Measurements from ENCODE around the gene NOC3L. TPM values are rescaled to one million over a fixed set of nuclear protein-coding genes. Genes with fewer than 3 reads are reported as not detected.

The NOC3L gene
- total and polyA plus RNA-seq, 4 donors, result 3.6 to 14.7 (median 7.2) TPM

- no peaks in the 10 kb centered on the region for H3K9me3 ChIP-seq (ENCODE audit: control insufficient read depth in 4 of 4, low read length in 3 of 4)
- no peak overlapping the region for H3K9ac ChIP-seq (ENCODE audit: low read depth in 1 of 2, low read length in 2 of 2)
- no peak overlapping the region for H3K27ac ChIP-seq (ENCODE audit: low read depth in 1 of 2, low read length in 2 of 2)
- H3K4me1 ChIP-seq (ENCODE audit: control insufficient read depth in 4 of 4, insufficient read depth in 4 of 4, low read length in 3 of 4), result no peaks in the 10 kb centered on the region
- no peaks in the 10 kb centered on the region for H3K36me3 ChIP-seq (ENCODE audit: control insufficient read depth in 4 of 4, insufficient read depth in 3 of 4, low read depth in 1 of 4, low read length in 3 of 4)
- no peaks in the 10 kb centered on the region for H3K27me3 ChIP-seq (ENCODE audit: control insufficient read depth in 4 of 4, insufficient read depth in 4 of 4, low read length in 3 of 4)
- TF ChIP-seq JUND (IDR thresholded peaks at IDR 0.05) (no peak), MAX (IDR thresholded peaks at IDR 0.05) (no peak), YY1 (IDR thresholded peaks at IDR 0.05) (no peak), SP1 (IDR thresholded peaks at IDR 0.05) (no peak), FOXA1 (IDR thresholded peaks at IDR 0.05) (no peak), RXRA (IDR thresholded peaks at IDR 0.05) (no peak), CTCF (IDR thresholded peaks at IDR 0.05; ENCODE audit: low read depth, low read length, missing input control) (no peak), REST (IDR thresholded peaks at IDR 0.05) (no peak), HNF4A (conservative IDR thresholded peaks at IDR 0.05) (no peak), EGR1 (IDR thresholded peaks at IDR 0.05; ENCODE audit: low read depth in 2 of 2) (no peak), HNF4G (IDR thresholded peaks at IDR 0.05) (no peak), NR2F2 (IDR thresholded peaks at IDR 0.05) (no peak), GABPA (IDR thresholded peaks at IDR 0.05 in 1 of 2, conservative IDR thresholded peaks at IDR 0.05 in 1 of 2) (no peak), FOXA2 (IDR thresholded peaks at IDR 0.05) (no peak), TAF1 (conservative IDR thresholded peaks at IDR 0.05) (no peak), ZBTB33 (IDR thresholded peaks at IDR 0.05) (no peak), ATF3 (IDR thresholded peaks at IDR 0.05) (no peak)
- WGBS, result 82% methylated on average over 2 of the region's 2 CpGs
- DNase-seq (ENCODE audit: low spot score), result no peak
- no peak overlapping the region for H3K4me3 ChIP-seq (ENCODE audit: low read depth in 1 of 3, low read length in 3 of 3)
Measured at GRCh38 chr10:94376865-94377264, 14.1 kb upstream of the NOC3L start.

- no peaks in the 10 kb centered on the region for H3K27me3 ChIP-seq (ENCODE audit: control insufficient read depth in 4 of 4, insufficient read depth in 4 of 4, low read length in 3 of 4)
- TF ChIP-seq YY1 (IDR thresholded peaks at IDR 0.05) (no peak), HNF4A (conservative IDR thresholded peaks at IDR 0.05) (no peak), EGR1 (IDR thresholded peaks at IDR 0.05; ENCODE audit: low read depth in 2 of 2) (no peak), NR2F2 (IDR thresholded peaks at IDR 0.05) (no peak), GABPA (IDR thresholded peaks at IDR 0.05 in 1 of 2, conservative IDR thresholded peaks at IDR 0.05 in 1 of 2) (no peak), RXRA (IDR thresholded peaks at IDR 0.05) (no peak), JUND (IDR thresholded peaks at IDR 0.05) (no peak), TAF1 (conservative IDR thresholded peaks at IDR 0.05) (no peak), FOXA1 (IDR thresholded peaks at IDR 0.05) (no peak), RAD21 (IDR thresholded peaks at IDR 0.05) (no peak)
- H3K9ac ChIP-seq (ENCODE audit: low read depth in 1 of 2, low read length in 2 of 2), result no peak overlapping the region
- no peaks in the 10 kb centered on the region for H3K36me3 ChIP-seq (ENCODE audit: control insufficient read depth in 4 of 4, insufficient read depth in 3 of 4, low read depth in 1 of 4, low read length in 3 of 4)
- no peaks in the 10 kb centered on the region for H3K4me1 ChIP-seq (ENCODE audit: control insufficient read depth in 4 of 4, insufficient read depth in 4 of 4, low read length in 3 of 4)
- DNase-seq (ENCODE audit: low spot score), result no peak
- no peak overlapping the region for H3K27ac ChIP-seq (ENCODE audit: low read depth in 1 of 2, low read length in 2 of 2)
- H3K9me3 ChIP-seq (ENCODE audit: control insufficient read depth in 4 of 4, low read length in 3 of 4), result no peaks in the 10 kb centered on the region
- no peak overlapping the region for H3K4me3 ChIP-seq (ENCODE audit: low read depth in 1 of 3, low read length in 3 of 3)
- WGBS, result 93% methylated on average over 1 of the region's 1 CpG
Measured at GRCh38 chr10:94375374-94375773, 12.6 kb upstream of the NOC3L start.

Measured in liver (tissue), 9 donors.